MM.1S (cell line): Measurements from ENCODE around the gene TIE1.

ENCODE experiments used
- CTCF ChIP-seq: fragments of 300-600 bp; sonication (generic); IDR thresholded peaks from 2 replicates; pipeline ENCODE4 v1.5.1; 2016; ENCODE audit warnings: antibody characterized with exemption, low read length, mixed read lengths
- EZH2phosphoT487 ChIP-seq: fragments of 300-600 bp; sonication (generic); IDR thresholded peaks from 2 replicates; pipeline ENCODE4 v1.6.1; 2018; ENCODE audit warnings: antibody characterized with exemption, low read length

GRCh38 chr1:43280692-43281091 is 20.1 kb upstream of the TIE1 start:
- TF ChIP-seq CTCF, result no peak
- TF ChIP-seq EZH2phosphoT487, result no peak
